Measurements from ENCODE around the gene RSPRY1. TPM values are rescaled to one million over a fixed set of nuclear protein-coding genes. Genes with fewer than 3 reads are reported as not detected.

Gene RSPRY1
- total and polyA plus RNA-seq, 8 donors: 32.5 to 46.8 (median 39.8) TPM

DNA sequence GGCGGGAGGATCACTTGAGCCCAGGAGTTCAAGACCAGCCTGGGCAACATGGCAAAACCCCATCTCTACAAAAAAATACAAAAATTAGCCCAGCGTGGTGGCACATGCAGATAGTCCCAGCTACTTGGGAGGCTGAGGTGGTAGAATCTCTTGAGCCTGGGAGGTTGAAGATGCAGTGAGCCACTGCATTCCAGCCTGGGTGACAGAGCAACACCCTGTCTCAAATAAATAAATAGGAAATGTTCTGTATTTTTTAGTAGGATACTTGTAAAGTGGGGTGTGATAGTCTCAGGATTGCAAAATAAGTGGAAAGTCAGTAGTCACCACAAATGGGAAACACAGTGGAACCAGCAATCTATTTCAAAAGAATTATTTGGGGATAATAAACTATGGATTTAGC, 4.0 kb downstream of the RSPRY1 start:
- ATAC-seq: no peak
- H3K27ac ChIP-seq: peak overlapping the region in 1 of 2 donors; percentile 18
- TF ChIP-seq, protein P1, sequence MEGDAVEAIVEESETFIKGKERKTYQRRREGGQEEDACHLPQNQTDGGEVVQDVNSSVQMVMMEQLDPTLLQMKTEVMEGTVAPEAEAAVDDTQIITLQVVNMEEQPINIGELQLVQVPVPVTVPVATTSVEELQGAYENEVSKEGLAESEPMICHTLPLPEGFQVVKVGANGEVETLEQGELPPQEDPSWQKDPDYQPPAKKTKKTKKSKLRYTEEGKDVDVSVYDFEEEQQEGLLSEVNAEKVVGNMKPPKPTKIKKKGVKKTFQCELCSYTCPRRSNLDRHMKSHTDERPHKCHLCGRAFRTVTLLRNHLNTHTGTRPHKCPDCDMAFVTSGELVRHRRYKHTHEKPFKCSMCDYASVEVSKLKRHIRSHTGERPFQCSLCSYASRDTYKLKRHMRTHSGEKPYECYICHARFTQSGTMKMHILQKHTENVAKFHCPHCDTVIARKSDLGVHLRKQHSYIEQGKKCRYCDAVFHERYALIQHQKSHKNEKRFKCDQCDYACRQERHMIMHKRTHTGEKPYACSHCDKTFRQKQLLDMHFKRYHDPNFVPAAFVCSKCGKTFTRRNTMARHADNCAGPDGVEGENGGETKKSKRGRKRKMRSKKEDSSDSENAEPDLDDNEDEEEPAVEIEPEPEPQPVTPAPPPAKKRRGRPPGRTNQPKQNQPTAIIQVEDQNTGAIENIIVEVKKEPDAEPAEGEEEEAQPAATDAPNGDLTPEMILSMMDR (IDR thresholded peaks at IDR 0.05): no peak
- H3K9me3 ChIP-seq: no peaks in the 10 kb centered on the region
- no peak for DNase-seq
- peaks cover 0 to 66% of the 10 kb centered on the region in 2 donors for H3K4me1 ChIP-seq
- no peaks in the 10 kb centered on the region for H3K36me3 ChIP-seq
- no peaks in the 10 kb centered on the region for H3K27me3 ChIP-seq
- no peak overlapping the region for H3K4me3 ChIP-seq
- intact Hi-C loops (cut with DNase I): no loop called here

DNA sequence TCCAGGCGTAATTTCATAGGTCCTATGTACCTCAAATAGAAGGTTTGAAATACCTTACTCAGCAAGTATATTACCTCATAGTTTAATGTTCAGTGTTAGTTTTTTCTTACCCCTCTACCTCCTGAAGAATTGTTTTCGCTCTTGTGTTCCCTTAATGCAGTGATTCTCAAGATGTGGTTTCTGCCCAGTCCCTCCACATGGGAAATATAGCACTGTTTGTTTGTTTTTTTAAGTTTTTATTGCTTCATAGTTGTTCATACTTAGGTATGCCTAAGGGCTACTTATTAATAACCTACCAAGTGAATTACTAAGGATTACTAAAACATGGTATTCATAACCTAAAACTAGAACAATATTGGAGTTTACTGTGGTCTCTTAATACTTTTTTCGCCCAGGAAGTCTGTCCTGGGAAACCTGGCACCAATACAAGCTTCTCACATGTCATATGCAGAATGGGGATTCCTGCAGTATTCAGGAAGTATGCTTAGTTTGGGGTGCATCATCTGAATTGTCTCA, 5.0 kb downstream of the RSPRY1 start:
- TF ChIP-seq, protein P1 (IDR thresholded peaks at IDR 0.05): no peak
- intact Hi-C loops (cut with DNase I): no loop called here
- Histone ChIP-seq H3K4me3 (no peak overlapping the region), H3K27me3 (no peaks in the 10 kb centered on the region), H3K27ac (no peak overlapping the region), H3K36me3 (no peaks in the 10 kb centered on the region), H3K4me1 (peaks cover 0 to 65% of the 10 kb centered on the region in 2 donors), H3K9me3 (no peaks in the 10 kb centered on the region)
- ATAC-seq (no peak), DNase-seq (no peak)

DNA sequence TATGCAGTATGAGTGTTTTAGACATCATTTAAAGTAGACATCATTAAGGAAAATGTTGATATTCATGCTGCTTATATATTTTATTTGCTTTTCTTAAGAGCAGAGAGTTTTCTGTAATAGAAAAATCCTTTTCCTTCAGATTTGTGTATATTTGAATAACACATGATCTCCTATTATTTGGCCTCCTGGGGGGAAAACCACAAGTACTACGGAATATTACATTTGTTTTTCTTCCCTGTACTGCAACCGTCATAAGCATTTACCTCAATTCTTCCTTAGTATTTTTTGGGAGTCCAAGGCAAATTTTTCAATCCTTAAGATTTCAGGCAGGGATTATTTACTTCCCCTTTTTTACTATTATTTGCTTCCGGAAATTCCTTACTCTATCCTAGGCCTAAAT, 6.0 kb downstream of the RSPRY1 start:
- TF ChIP-seq, protein P1 (IDR thresholded peaks at IDR 0.05): no peak
- intact Hi-C loops (cut with DNase I): no loop called here
- Histone ChIP-seq H3K9me3 (no peaks in the 10 kb centered on the region), H3K4me3 (no peak overlapping the region), H3K4me1 (peaks cover 0 to 60% of the 10 kb centered on the region in 2 donors), H3K27ac (no peak overlapping the region), H3K36me3 (no peaks in the 10 kb centered on the region), H3K27me3 (no peaks in the 10 kb centered on the region)
- no peak for ATAC-seq
- no peak for DNase-seq

DNA sequence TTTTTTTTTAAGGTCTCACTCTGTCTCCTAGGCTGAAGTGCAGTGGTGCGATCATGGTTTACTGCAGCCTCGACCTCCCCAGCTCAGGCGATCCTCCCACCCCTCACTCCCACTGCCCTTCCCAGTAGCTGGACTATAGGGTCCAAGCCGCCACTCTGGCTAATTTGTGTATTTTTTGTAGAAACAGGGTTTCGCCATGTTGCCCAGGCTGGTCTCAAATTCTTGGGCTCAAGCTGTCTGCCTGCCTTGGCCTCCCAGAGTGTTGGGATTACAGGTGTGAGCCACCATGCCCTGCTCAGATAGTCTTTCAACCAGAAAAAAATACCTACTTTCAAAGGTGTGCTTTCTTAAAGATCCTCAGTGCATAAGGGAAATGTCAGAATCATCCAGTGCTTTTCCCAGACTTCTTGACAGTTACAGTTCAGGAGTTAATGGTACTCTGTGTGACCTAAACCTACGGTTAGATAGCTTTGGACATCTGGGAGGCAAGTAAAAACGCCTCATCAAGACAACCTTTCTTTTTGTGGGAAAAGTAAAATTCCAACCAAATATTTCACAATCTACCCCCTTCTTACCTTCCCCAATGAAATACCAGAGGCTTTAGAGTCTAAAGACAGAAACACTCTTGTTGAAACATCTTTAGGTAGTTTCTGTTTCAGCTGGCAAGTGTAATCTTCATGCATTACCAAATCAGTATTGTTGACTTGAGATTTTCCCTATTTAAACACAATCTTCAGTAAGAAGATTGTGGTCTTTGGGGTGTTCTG, 6.8 kb downstream of the RSPRY1 start:
- ATAC-seq: no peak

DNA sequence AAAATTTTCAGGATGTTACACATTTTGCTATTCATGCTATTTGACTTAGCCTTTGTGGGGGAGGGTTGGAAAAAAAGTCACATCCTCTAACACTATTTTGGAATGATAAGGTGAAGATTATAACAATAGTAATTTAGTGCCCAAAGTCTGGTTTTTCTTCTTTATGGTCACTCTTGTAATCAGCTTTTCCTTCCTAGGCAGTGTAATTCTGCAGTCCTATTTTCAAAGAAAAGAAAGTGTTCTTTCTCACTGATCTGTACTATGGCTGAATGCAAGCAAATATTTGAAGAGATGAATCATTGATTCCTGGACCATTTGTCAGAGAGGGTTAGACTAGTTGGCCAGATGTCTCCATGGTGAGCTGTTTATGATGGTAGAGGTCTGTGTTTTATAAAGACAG, 8.4 kb downstream of the RSPRY1 start:
- Histone ChIP-seq H3K4me3 (no peak overlapping the region), H3K27ac (no peak overlapping the region), H3K9me3 (no peaks in the 10 kb centered on the region), H3K4me1 (peaks cover 0 to 50% of the 10 kb centered on the region in 2 donors), H3K36me3 (no peaks in the 10 kb centered on the region), H3K27me3 (no peaks in the 10 kb centered on the region)
- TF ChIP-seq, protein P1 (IDR thresholded peaks at IDR 0.05): no peak
- no peak for DNase-seq
- ATAC-seq: peak; percentile 71
- intact Hi-C loops (cut with DNase I): no loop called here

More for the DNA sequence above, 6.8 kb downstream of the RSPRY1 start:
- no peak for DNase-seq
- Histone ChIP-seq H3K4me3 (no peak overlapping the region), H3K27me3 (no peaks in the 10 kb centered on the region), H3K27ac (no peak overlapping the region), H3K36me3 (no peaks in the 10 kb centered on the region), H3K4me1 (peaks cover 0 to 53% of the 10 kb centered on the region in 2 donors), H3K9me3 (no peaks in the 10 kb centered on the region)
- TF ChIP-seq, protein P1 (IDR thresholded peaks at IDR 0.05): no peak
- intact Hi-C loops (cut with DNase I): no loop called here
